Dermis blood vessel endothelial cell (primary cell): ENCODE data around the gene STK11. TPM values are rescaled to one million over a fixed set of nuclear protein-coding genes. Genes with fewer than 3 reads are reported as not detected.
A peak's percentile ranks its signal among the peaks of the same experiment; 100 is the strongest.

Source experiments
- DNase-seq: peaks from one replicate; pipeline ENCODE4 v3.0.0; 2010
- total RNA-seq: library from RNA; depleted of rRNA; stranded (reverse); fragments of >200 nt; gene quantifications from 2 replicates; pipeline ENCODE4 v1.2.3, GENCODE V29; 2014

STK11 gene
- total RNA-seq, result 107 and 108 TPM in 2 replicates

- peak; percentile 98 for DNase-seq
Measured at GRCh38 chr19:1205114-1206099, at the start of gene STK11. Gene STK11, plus strand, starts transcription at chr19:1205778. Its CDS starts 1,136 bp downstream, at chr19:1206914.

- DNase-seq, result no peak
Measured at GRCh38 chr19:1156305-1156801, 49.2 kb upstream of the STK11 start.

- no peak for DNase-seq
Measured at GRCh38 chr19:1156830-1157615, 48.6 kb upstream of the STK11 start.

GRCh38 chr19:1157931-1158884, 47.4 kb upstream of the STK11 start:
- no peak for DNase-seq

GRCh38 chr19:1158885-1159448, 46.6 kb upstream of the STK11 start:
- DNase-seq, result no peak

- DNase-seq, result no peak
Measured at GRCh38 chr19:1159864-1160595, 45.5 kb upstream of the STK11 start.

GRCh38 chr19:1161716-1162115, 43.9 kb upstream of the STK11 start:
- DNase-seq, result no peak

GRCh38 chr19:1162404-1163282, 42.9 kb upstream of the STK11 start:
- DNase-seq, result no peak

- DNase-seq, result no peak
Measured at GRCh38 chr19:1163283-1163933, 42.2 kb upstream of the STK11 start.

GRCh38 chr19:1163934-1164683, 41.5 kb upstream of the STK11 start:
- DNase-seq, result no peak

- DNase-seq, result no peak
Measured at GRCh38 chr19:1164684-1165531, 40.7 kb upstream of the STK11 start.

GRCh38 chr19:1166872-1167573, 38.6 kb upstream of the STK11 start:
- DNase-seq, result no peak

GRCh38 chr19:1167687-1168571, 37.6 kb upstream of the STK11 start:
- DNase-seq, result no peak

- DNase-seq, result peak; percentile 20
Measured at GRCh38 chr19:1168572-1169410, 36.8 kb upstream of the STK11 start.

- DNase-seq, result no peak
Measured at GRCh38 chr19:1169411-1169791, 36.2 kb upstream of the STK11 start.
